ENCODE results near the gene ATCAY.
"Not testable (repeated sequence)": the region's sequence is repeated elsewhere in the genome, so short reads cannot be mapped to it uniquely, and the experiment has no call there.

The ATCAY gene

GRCh38 chr19:3904233-3904632 is 23.7 kb downstream of the ATCAY start:
- no peak for DNase-seq

DNA sequence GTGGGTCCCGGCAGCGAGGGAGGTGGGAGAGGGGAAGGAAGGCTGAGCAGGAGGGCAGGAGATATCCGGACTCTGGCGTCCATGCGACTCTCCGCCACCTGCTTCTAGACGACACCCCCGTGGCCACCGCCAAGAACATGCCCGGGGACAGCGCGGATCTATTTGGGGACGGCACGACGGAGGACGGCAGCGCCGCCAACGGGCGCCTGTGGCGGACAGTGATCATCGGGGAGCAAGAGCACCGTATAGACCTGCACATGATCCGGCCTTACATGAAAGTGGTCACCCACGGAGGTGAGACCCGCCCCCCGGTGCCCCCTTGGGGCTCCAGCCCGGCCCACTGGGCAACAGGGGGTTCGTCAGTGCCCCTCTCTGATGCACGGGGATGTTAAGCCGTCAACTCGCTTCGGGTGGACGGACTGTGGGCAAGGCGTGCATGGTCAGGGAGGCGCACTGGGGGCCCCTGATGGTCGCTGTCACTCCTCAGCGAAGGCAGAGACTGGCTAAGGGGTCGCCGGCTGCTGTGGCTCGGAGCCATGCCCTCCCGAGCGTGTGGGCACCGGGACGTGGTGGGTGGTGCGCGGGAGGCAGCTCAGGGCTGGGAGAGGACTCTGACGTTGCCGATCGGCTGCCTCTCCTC is 27.3 kb downstream of the ATCAY start:
- no peak for DNase-seq

DNA sequence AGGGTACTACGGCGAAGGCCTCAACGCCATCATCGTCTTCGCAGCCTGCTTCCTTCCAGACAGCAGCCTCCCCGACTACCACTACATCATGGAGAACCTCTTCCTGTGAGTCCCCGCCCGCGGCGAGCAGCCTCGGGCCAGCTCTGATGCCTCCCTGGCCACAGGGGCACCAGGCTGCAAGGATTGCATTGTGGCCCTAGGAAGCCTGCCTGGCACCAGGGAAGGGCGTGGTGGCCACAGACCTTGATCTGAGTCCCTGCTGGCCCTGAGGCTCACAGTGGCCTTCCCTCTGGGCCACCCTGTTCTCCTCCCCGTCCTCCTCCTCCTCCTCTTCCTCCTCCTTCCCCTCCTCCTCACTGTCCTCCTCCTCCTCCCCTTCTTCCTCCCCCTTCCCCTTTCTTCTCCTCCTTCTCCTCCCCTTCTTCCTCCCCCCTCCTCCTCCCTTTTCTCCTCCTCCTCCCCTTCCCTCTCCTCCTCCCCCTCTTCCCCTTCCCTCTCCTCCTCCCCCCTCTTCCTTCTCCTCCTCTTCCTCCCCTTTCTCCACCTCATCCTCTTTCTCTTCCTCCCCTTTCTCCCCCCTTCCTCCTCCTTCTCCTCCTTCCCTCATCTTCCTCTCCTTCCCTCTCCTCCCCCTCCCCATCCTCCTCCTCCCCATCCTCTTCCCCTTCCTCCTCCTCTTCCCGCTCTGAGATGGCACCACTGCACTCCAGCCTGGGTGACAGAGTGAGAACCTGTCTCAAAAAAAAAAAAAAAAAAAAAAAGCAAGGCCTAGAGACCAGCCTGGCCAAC is 28.0 kb downstream of the ATCAY start:
- no peak for DNase-seq

GRCh38 chr19:3910105-3910504 is 29.6 kb downstream of the ATCAY start:
- no peak for DNase-seq

DNA sequence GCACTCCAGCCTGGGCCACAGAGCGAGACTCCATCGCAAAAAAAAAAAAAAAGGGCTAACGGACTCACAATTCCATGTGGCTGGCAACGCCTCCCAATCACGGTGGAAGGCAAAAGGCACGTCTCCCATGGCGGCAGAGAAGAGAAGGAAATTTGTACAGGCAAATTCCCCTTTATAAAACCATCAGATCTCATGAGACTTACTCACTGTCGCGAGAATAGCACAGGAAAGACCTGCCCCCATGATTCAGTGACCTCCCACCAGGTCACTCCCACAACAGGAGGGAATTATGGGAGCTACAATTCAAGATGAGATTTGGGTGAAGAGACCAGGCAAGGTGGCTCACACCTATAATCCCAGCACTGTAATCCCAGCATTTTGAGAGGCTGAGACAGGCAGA is 33.7 kb downstream of the ATCAY start:
- no peak for DNase-seq

- no peak for DNase-seq
Observed at GRCh38 chr19:3916033-3916432, 35.5 kb downstream of the ATCAY start.

- DNase-seq, result no peak
Observed at GRCh38 chr19:3919793-3920192, 39.3 kb downstream of the ATCAY start.

- DNase-seq, result no peak
Observed at GRCh38 chr19:3923096-3923758, 42.7 kb downstream of the ATCAY start.

DNA sequence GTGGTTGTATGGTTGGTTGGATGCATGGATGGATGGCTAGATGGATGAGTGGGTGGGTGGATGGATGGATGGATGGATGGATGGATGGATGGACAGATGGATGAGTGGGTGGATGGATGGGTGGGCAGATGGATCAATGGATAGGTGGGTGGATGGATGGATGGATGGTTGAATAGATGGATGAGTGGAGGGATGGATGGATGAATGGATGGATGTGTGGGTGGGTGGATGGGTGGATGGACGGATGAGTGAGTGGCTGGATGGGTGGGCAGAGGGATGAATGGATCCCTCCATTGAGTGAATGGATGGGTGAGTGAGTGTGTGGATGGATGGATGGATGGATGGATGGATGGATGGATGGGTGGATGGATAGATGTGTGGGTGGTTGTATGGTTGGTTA is 43.4 kb downstream of the ATCAY start:
- no peak for DNase-seq

- DNase-seq, result no peak
Observed at GRCh38 chr19:3931041-3931440, 50.6 kb downstream of the ATCAY start.

- peak in 1 of 2 donors; percentile 38 for DNase-seq
Observed at GRCh38 chr19:3932931-3933810, 52.7 kb downstream of the ATCAY start, which contains the start of gene NMRK2. Gene NMRK2, plus strand, starts transcription at chr19:3933069. Its CDS starts 603 bp downstream, at chr19:3933672.

DNA sequence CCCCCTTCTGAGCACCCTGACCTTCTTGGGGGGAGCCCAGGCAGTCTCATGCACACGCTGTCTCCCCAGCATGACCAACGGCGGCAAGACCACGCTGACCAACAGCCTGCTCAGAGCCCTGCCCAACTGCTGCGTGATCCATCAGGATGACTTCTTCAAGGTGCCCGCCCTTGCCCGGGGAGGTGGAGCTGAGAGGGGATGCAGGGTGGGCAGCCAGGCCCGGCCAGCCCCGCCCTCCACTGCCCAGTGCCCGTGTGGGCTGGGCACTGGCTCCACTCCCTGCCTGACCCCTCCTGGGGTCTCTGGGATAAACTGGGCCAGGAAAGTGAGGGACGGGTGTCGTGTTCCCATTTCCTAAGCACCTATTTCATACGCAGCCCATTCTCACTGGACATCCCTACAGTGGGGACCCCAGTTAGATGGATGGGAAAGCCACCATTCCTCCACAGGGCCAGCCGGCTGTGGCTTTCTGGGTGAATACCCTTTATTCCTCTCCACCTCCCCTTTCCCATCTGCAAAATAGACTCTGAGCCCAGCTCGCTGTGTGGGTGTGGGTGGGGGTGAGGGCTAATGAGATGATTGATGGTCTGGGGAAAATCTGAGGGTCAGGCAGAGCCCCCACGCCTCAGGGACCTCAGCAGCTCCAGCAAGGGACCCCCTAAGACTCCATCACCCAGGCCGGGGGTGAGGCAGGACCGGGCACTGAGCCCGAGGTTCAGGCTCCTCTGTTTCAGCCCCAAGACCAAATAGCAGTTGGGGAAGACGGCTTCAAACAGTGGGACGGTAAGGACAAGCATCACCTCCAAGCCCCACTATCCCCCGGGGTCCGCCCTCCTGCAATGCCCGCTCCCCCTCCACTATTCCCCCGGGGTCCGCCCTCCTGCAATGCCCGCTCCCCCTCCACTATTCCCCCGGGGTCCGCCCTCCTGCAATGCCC is 56.3 kb downstream of the ATCAY start:
- no peak for DNase-seq

DNA sequence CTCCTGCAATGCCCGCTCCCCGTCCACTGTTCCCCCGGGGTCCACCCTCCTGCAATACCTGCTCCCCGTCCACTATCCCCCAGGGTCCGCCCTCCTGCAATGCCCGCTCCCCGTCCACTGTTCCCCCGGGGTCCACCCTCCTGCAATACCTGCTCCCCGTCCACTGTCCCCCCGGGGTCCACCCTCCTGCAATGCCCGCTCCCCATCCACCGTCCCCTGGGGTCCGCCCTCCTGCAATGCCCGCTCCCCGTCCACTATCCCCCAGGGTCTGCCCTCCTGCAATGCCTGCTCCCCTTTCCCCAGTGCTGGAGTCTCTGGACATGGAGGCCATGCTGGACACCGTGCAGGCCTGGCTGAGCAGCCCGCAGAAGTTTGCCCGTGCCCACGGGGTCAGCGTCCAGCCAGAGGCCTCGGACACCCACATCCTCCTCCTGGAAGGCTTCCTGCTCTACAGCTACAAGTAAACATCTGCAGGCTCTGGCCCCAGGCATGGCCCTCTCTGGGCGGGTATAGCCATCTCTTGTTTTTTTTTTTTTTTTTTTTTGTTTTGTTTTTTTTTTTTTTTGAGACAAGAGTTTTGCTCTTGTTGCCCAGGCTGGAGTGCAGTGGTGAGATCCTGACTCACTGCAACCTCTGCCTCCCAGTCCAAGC is 57.9 kb downstream of the ATCAY start:
- not testable (repeated sequence) for DNase-seq

DNA sequence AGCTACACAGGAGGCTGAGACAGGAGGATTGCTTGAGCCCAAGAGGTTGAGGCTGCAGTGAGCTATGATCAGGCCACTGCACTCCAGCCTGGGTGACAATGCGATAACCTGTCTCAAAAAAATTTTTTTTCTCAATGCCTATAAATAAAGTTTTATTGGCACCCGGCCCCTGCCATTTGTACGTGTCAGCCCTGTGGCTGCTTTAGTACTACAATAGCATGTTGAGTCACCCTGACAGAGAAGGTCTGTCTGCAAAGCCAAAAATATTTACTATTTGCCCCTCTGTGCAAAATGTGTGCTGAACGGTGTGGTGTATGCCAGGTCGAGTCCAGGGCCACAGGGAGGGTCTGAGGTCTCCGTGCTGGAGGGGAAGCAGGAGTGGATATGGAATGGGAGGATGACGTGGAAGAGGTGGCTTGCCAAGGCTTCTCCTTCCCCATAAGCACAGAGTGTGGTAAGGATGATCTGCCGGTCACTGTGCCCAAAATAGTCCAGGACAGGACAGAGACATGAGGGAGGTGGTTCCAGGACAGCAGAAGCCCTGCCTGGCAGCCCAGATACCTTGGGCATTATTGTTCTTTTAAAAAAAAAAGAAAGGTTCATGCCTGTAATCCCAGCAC is 62.4 kb downstream of the ATCAY start:
- DNase-seq, result peak in 1 of 2 donors; percentile 13

DNA sequence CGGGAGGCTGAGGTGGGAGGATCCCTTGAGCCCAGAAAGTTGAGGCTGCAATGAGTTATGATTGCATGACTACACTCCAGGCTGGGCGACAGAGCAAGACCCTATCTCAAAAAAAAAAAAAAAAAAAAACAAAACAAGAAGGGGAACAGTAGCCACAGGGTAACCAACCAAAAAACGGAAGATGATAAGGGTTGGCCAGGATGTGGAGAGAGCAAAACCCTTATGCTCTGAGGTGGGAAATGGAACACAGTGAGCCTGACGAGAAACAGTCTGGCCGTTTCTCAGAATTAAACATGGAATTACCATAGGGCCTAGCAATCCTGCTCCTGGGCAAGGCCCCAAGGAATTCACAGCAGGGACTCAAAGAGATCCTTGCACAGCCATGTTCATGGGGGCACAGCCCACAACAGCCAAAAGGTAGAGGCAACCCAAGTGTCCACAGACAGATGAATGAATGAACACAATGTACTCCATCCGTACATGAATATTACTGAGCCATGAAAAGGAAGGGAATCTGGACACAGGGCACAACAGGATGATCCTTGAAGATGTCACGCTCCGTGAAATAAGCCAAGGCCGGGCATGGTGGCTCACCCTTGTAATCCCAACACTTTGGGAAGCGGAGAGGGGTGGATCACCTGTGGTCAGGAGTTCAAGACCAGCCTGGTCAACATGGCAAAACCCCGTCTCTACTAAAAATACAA is 63.7 kb downstream of the ATCAY start:
- no peak for DNase-seq

DNA sequence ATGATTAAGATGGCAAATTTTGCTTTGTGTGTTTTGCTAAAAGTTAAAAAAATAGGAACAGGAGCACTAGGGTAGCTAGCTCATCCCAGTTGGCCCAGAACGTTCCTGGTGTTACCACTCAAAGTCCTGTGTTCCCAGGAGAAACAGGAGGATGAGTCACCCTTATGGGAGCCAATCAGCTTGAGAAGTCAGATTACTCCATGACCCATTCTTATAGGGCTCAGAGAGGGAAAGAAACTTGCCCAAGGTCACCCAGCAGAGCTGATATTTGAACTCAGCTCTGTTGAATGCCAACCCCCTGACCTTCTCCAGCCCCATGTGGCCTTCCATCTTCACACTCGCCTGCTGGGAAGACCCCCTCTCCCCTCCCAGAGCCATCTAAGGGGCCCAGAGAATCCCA is 65.4 kb downstream of the ATCAY start:
- no peak for DNase-seq

GRCh38 chr19:3947316-3947933 is 66.9 kb downstream of the ATCAY start:
- not testable (repeated sequence) for DNase-seq

GRCh38 chr19:3949294-3949693 is 68.8 kb downstream of the ATCAY start:
- no peak for DNase-seq
